ENCODE data around the gene MAGI2.

MAGI2 gene

DNA sequence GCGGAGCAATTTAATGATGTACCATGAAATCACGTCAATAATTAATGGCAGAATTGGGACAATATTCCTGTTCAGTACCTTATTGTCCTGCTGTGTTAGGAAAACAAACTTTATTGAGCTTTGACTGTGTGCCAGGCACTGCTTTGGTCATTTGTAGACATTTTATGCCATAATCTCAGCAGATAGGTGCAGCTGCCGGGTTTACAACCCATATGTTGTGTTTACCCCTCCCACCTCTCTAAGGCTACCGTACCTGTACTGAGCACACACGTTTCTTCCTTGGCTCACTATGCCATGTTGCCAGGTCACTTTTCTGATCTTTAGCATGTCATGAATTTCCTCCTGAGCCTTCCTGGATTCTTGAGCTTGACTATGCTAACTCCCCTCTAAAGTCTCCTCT, 1232.7 kb downstream of the MAGI2 start:
- Histone ChIP-seq H3K36me3 (ENCODE audit: control insufficient read depth, low read length) (no peaks in the 10 kb centered on the region), H3K79me2 (ENCODE audit: control insufficient read depth, low read length) (no peaks in the 10 kb centered on the region), H3K9me2 (replicated peaks; ENCODE audit: control insufficient read depth, low read length) (no peaks in the 10 kb centered on the region), H3K4me1 (ENCODE audit: control insufficient read depth, low read length) (no peaks in the 10 kb centered on the region), H3K27ac (ENCODE audit: low read depth, low read length) (no peak overlapping the region), H3K27me3 (ENCODE audit: control insufficient read depth, low read length) (no peaks in the 10 kb centered on the region), H3K4me3 (ENCODE audit: low read length) (no peak overlapping the region), H3K4me2 (ENCODE audit: low read length) (no peak overlapping the region), H3K9me3 (ENCODE audit: control insufficient read depth, insufficient read depth, low read length) (no peaks in the 10 kb centered on the region), H3F3A (ENCODE audit: control insufficient read depth, insufficient read depth) (no peaks in the 10 kb centered on the region), H4K20me1 (ENCODE audit: control insufficient read depth, insufficient read depth, low read depth, low read length) (no peaks in the 10 kb centered on the region)
- TF ChIP-seq, protein P1, sequence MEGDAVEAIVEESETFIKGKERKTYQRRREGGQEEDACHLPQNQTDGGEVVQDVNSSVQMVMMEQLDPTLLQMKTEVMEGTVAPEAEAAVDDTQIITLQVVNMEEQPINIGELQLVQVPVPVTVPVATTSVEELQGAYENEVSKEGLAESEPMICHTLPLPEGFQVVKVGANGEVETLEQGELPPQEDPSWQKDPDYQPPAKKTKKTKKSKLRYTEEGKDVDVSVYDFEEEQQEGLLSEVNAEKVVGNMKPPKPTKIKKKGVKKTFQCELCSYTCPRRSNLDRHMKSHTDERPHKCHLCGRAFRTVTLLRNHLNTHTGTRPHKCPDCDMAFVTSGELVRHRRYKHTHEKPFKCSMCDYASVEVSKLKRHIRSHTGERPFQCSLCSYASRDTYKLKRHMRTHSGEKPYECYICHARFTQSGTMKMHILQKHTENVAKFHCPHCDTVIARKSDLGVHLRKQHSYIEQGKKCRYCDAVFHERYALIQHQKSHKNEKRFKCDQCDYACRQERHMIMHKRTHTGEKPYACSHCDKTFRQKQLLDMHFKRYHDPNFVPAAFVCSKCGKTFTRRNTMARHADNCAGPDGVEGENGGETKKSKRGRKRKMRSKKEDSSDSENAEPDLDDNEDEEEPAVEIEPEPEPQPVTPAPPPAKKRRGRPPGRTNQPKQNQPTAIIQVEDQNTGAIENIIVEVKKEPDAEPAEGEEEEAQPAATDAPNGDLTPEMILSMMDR (IDR thresholded peaks at IDR 0.05; ENCODE audit: low read depth, low read length, poor library complexity, severe bottlenecking): no peak
- TF ChIP-seq EZH2phosphoT487 (IDR thresholded peaks at IDR 0.05; ENCODE audit: borderline replicate concordance, low read length): no peak

DNA sequence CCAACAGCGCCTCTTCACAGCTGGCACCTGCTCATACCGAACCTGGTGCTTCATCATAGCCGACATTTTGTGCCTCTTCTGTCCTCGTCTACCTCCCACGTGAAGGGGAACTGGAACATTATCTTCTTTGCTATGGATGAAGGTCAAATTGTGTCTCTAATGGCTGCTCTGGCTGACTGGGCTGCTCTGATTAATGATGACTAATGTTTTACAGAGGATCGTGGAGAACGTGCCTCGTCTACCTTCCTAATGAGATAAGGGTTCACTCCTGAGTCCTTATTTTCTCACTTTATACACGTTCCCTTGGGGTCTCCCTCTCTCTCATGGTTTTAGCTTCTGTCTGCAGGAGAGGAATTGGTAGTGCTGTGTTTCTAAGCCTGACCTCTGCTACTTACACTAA, 1234.6 kb downstream of the MAGI2 start:
- Histone ChIP-seq H3K36me3 (ENCODE audit: control insufficient read depth, low read length) (no peaks in the 10 kb centered on the region), H3K4me3 (ENCODE audit: low read length) (no peak overlapping the region), H3K27me3 (ENCODE audit: control insufficient read depth, low read length) (no peaks in the 10 kb centered on the region), H3K79me2 (ENCODE audit: control insufficient read depth, low read length) (no peaks in the 10 kb centered on the region), H3K4me1 (ENCODE audit: control insufficient read depth, low read length) (no peaks in the 10 kb centered on the region), H3F3A (ENCODE audit: control insufficient read depth, insufficient read depth) (no peaks in the 10 kb centered on the region), H3K27ac (ENCODE audit: low read depth, low read length) (no peak overlapping the region), H3K9me2 (replicated peaks; ENCODE audit: control insufficient read depth, low read length) (no peaks in the 10 kb centered on the region), H4K20me1 (ENCODE audit: control insufficient read depth, insufficient read depth, low read depth, low read length) (no peaks in the 10 kb centered on the region), H3K4me2 (ENCODE audit: low read length) (no peak overlapping the region), H3K9me3 (ENCODE audit: control insufficient read depth, insufficient read depth, low read length) (no peaks in the 10 kb centered on the region)
- no peak for TF ChIP-seq EZH2phosphoT487 (IDR thresholded peaks at IDR 0.05; ENCODE audit: borderline replicate concordance, low read length)
- TF ChIP-seq, protein P1 (IDR thresholded peaks at IDR 0.05; ENCODE audit: low read depth, low read length, poor library complexity, severe bottlenecking): no peak

DNA sequence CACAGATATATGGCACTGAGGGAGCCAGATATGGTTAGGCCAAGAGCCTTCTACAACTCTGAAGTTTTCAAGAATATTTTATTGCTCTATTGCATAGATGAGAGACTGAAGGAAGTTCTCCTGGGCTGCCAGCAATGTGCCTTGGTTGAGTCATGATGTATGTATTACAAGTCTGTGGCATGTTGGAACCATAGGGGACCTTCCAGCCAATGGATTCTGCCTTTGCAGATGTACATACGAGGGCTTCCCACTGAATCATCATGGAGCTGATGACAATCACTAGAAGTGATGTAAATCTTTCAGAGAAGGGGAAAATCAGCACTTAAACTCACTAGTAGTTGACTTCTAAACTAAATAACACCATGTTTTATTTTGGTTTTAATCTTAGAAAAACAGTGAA, 1235.4 kb downstream of the MAGI2 start:
- no peak overlapping the region for H3K27ac ChIP-seq (ENCODE audit: low read depth, low read length)
- H3K27me3 ChIP-seq (ENCODE audit: control insufficient read depth, low read length): no peaks in the 10 kb centered on the region
- no peaks in the 10 kb centered on the region for H3F3A ChIP-seq (ENCODE audit: control insufficient read depth, insufficient read depth)
- H3K36me3 ChIP-seq (ENCODE audit: control insufficient read depth, low read length): no peaks in the 10 kb centered on the region
- TF ChIP-seq, protein P1 (IDR thresholded peaks at IDR 0.05; ENCODE audit: low read depth, low read length, poor library complexity, severe bottlenecking): no peak
- no peak for TF ChIP-seq EZH2phosphoT487 (IDR thresholded peaks at IDR 0.05; ENCODE audit: borderline replicate concordance, low read length)
- no peaks in the 10 kb centered on the region for H3K79me2 ChIP-seq (ENCODE audit: control insufficient read depth, low read length)
- H3K4me2 ChIP-seq (ENCODE audit: low read length): no peak overlapping the region
- no peaks in the 10 kb centered on the region for H3K9me3 ChIP-seq (ENCODE audit: control insufficient read depth, insufficient read depth, low read length)
- H3K4me1 ChIP-seq (ENCODE audit: control insufficient read depth, low read length): no peaks in the 10 kb centered on the region
- H3K4me3 ChIP-seq (ENCODE audit: low read length): no peak overlapping the region
- no peaks in the 10 kb centered on the region for H3K9me2 ChIP-seq (replicated peaks; ENCODE audit: control insufficient read depth, low read length)
- no peaks in the 10 kb centered on the region for H4K20me1 ChIP-seq (ENCODE audit: control insufficient read depth, insufficient read depth, low read depth, low read length)

DNA sequence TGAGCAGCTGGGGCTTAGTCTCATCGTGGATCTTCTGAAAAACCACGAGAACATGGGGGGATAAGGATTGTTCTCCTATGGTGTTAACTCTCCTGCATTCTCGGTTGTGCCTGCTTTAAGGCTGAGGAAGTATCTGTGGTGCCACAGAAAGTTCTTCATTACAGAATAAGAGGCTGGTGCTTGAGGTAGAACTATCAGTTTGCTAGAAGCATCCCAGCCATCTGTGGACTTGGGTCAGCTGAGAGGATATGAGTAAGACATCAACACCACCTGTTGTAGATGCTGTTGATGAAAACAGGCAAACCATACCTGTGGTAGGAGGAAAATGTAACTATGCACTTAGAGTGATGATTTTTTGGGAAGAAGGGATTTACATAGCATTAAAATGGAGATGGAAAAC, 1238.3 kb downstream of the MAGI2 start:
- Histone ChIP-seq H3K36me3 (ENCODE audit: control insufficient read depth, low read length) (no peaks in the 10 kb centered on the region), H3K9me2 (replicated peaks; ENCODE audit: control insufficient read depth, low read length) (no peaks in the 10 kb centered on the region), H3K9me3 (ENCODE audit: control insufficient read depth, insufficient read depth, low read length) (no peaks in the 10 kb centered on the region), H4K20me1 (ENCODE audit: control insufficient read depth, insufficient read depth, low read depth, low read length) (no peaks in the 10 kb centered on the region), H3K27me3 (ENCODE audit: control insufficient read depth, low read length) (no peaks in the 10 kb centered on the region), H3K79me2 (ENCODE audit: control insufficient read depth, low read length) (no peaks in the 10 kb centered on the region), H3K4me2 (ENCODE audit: low read length) (no peak overlapping the region), H3F3A (ENCODE audit: control insufficient read depth, insufficient read depth) (no peaks in the 10 kb centered on the region), H3K4me1 (ENCODE audit: control insufficient read depth, low read length) (no peaks in the 10 kb centered on the region), H3K4me3 (ENCODE audit: low read length) (no peak overlapping the region), H3K27ac (ENCODE audit: low read depth, low read length) (no peak overlapping the region)
- no peak for TF ChIP-seq EZH2phosphoT487 (IDR thresholded peaks at IDR 0.05; ENCODE audit: borderline replicate concordance, low read length)
- TF ChIP-seq, protein P1 (IDR thresholded peaks at IDR 0.05; ENCODE audit: low read depth, low read length, poor library complexity, severe bottlenecking): no peak
